Midbrain (tissue), 1 donor: ENCODE measurements around the gene MTUS2.

Experiments used
- DNase-seq: peaks from one replicate; lab custom pipeline; 2025; lab: John Stamatoyannopoulos, UW

The MTUS2 gene

GRCh38 chr13:29507356-29507755 is 687.2 kb downstream of the MTUS2 start:
- no peak for DNase-seq

- peak; percentile 91 for DNase-seq
These were observed 688.2 kb downstream of the MTUS2 start for GRCh38 chr13:29508130-29508875.

GRCh38 chr13:29508876-29509252 is 688.7 kb downstream of the MTUS2 start:
- no peak for DNase-seq

- DNase-seq = peak; percentile 5
These were observed 690.0 kb downstream of the MTUS2 start for GRCh38 chr13:29509999-29510589.

DNA sequence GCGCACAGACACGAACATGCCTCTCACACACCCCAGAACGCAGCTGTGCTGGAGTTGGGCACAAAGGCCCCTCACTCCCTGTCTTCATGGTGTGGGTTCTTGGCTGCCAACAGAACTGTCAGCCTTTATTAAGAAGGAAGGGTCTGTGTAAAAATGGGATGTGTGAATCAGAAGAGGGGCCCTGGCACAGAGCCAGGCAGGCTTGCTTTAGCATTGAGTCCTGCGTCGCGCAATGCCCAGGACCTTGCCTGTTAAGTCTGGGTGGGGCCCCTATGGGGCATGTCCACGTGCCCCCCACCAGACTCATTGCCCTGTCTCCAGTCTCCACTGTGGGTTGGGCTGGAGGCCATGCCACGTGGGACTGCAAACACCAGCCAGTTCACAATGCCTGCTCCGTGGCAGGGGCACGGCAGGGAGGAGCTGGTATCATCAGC is 690.5 kb downstream of the MTUS2 start:
- no peak for DNase-seq

DNA sequence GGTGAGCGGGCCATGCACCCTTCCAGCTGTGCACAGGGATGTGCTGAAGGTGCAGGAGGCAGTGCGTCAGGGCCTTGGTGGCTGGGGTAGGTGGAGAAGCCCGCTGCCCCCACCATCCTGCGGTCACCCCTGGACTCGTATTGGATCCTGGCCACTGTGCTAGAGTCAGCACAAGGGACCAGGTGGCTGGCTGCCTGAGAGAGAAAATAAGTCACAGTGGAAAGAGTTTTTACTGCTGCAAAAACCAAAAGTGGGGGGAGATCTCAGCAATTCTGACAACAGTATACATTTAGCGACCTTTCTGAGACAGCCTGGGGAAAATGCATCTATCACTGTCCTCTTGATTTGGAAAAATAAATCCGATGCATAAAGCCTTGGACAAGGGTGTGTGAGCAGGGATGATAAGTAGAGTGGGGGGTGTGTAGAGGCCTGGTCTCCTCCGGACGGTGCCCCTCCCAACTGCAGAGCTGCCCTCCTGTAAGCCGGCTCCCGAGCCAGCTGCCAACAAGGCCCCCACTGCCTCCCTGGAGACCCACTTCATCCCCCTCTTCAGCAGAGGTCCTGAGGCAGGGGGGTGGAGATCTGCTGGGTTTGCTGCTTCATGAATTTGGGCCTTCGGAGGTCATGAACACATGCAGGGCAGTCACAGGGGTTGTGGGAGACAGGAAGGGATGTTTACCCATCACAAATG is 691.1 kb downstream of the MTUS2 start:
- DNase-seq = no peak

DNA sequence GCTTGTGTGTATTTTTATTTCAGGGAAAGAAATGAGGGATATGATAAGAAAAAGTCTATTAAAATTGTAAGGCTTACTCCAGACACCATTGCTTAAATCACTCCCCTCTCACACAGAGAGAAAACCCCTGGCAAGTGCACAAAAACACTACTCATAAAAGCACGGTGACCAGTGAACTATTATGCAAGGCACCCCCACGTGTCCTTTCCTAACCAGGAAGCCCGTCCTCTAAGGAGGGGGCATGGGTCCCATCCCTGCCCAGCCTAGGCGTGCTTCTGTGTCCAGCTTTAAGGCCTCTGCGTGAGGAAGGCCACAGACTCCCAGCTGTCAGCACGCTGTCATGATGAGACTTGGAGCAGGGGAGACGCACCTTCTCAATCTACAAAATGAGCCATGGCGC is 691.8 kb downstream of the MTUS2 start:
- DNase-seq = no peak

DNA sequence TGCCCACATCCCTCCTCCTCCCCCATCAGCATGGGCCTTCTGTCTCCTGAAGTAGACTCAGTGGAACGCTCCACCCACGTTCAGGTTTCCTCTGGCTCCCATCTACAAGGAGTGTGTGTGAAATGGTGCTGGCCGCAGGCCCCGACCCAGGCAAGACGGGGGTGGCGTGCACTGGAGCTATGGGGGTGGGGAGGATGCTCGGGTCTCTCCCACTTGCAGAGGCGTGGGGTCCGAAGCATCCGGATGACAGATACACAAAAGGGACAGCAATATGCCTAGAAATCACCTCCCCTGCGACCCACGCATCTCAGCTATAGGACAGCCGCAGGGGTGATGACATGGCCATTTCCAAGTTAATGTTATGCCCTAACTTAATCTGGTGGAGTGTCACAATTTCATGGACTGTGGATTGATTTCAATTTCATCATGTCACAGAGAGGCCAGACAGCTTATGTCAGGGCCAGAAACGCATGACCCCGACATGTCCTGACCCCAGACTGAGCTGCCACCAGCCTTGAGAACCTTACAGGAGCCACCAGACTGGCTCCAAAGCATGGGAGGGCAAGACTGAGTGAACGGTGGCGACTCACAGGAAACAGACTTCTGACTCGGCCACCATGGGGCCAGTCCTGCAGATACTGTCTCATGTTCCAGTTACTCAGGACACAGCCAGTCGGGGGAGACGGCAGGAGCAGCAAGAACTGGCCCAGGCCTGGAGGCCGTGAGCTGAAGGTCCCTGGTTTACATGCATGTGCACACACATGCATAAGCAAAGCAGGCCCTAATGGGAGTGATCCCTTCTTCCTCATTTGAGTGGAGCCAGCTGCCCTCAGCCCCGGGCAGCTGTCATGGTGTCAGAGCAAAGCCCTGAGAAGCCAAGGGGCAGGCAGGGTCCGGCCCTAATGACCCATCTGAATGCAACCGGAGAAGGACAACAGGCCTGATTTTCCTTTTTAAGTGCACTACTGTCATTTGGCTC is 693.2 kb downstream of the MTUS2 start:
- no peak for DNase-seq

GRCh38 chr13:29513981-29514719 is 694.0 kb downstream of the MTUS2 start:
- DNase-seq = no peak

GRCh38 chr13:29514720-29515310 is 694.7 kb downstream of the MTUS2 start:
- DNase-seq = no peak

- no peak for DNase-seq
These were observed 695.2 kb downstream of the MTUS2 start for GRCh38 chr13:29515372-29515771.

- no peak for DNase-seq
These were observed 695.9 kb downstream of the MTUS2 start for GRCh38 chr13:29516012-29516411.

GRCh38 chr13:29516880-29517279 is 696.7 kb downstream of the MTUS2 start:
- no peak for DNase-seq

DNA sequence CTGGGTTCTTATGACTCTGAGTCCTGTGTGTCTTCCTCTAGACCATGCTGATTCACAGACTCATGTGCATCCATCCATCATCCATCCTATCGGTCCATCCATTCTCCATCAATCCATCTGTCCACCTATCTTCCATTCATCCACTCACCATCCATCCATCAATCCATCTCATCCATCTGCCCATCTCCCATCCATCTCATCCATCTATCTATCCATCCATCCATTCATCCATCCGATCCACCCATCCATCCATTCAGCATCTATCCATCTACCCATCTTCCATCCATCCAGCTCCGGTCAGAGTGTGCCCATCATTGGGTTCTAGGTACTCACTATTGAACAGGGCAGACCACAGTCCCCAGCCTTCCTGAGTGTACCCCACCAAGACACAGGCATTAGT is 699.8 kb downstream of the MTUS2 start:
- DNase-seq = no peak

- no peak for DNase-seq
These were observed 700.5 kb downstream of the MTUS2 start for GRCh38 chr13:29520671-29521070.

- DNase-seq = no peak
These were observed 701.2 kb downstream of the MTUS2 start for GRCh38 chr13:29521336-29521735.

- DNase-seq = no peak
These were observed 702.0 kb downstream of the MTUS2 start for GRCh38 chr13:29522044-29522685.

GRCh38 chr13:29523199-29523961 is 703.2 kb downstream of the MTUS2 start:
- no peak for DNase-seq

DNA sequence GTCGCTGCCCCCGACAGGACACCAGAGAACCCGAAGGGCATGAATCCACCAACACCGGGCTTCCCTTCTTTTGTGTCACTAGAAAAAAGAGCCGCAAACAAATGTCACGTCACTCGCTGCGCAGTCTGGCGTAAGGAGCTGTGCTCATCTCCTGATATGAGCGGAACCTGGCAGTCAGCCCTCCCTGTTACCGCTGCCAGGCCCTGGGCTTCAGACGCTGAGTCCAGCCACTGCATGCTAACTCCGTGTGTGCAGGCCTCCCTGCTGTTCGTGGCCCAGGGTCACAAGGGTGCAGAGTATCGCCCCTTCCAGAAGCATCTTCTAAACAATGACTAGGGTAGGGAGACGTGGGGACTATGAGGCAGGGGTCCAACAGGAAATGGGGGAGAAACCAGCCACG is 704.0 kb downstream of the MTUS2 start:
- no peak for DNase-seq

GRCh38 chr13:29524641-29525040 is 704.5 kb downstream of the MTUS2 start:
- no peak for DNase-seq
